GM12801 (cell line): ENCODE measurements around the gene PSMG4.

Experiments
- TF ChIP-seq, protein P1 (sequence below): IDR thresholded peaks from one replicate; pipeline ENCODE4 v1.5.1; 2011; ENCODE audit warnings: control low read depth; ENCODE audit not compliant: insufficient read length; ENCODE audit errors: extremely low read depth

Gene PSMG4

DNA sequence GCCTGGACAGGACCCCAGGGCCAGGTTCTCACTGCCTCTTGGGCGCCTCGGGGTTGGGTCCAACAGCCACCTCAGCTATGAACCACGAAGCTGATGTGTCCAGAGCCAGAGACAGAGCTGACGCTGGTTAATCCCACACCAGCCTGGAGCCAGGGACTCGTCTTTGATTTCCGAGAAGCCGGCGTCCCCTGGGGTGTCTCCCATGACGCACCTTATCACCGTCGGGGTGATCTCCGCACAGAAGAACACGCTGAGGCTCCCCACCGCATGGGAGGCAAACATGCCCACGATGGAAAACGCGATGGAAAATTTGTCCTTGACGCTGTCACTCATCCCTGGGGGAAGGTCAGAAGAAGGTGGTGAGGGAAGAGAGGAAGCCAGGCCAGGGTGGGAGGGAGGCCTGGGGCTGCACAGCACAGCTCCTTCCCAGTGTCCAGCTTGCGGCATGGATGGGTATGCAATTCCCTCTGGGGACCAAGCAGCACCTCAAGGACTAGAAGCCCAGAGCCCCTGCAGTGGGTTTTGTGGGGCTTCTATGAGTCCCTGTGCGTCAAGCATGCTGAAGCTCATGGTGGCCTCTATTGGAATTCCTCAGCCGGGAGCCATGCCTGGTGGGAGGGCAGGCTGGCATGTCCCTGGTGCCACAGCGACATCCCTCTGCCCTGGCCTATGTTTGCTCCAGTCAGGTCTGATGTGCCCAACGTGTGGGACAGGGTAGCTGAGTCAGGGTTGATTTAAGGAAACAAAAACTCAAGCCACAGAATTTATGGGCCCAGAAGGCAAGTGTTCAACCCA is 25.1 kb downstream of the PSMG4 start:
- TF ChIP-seq, protein P1, sequence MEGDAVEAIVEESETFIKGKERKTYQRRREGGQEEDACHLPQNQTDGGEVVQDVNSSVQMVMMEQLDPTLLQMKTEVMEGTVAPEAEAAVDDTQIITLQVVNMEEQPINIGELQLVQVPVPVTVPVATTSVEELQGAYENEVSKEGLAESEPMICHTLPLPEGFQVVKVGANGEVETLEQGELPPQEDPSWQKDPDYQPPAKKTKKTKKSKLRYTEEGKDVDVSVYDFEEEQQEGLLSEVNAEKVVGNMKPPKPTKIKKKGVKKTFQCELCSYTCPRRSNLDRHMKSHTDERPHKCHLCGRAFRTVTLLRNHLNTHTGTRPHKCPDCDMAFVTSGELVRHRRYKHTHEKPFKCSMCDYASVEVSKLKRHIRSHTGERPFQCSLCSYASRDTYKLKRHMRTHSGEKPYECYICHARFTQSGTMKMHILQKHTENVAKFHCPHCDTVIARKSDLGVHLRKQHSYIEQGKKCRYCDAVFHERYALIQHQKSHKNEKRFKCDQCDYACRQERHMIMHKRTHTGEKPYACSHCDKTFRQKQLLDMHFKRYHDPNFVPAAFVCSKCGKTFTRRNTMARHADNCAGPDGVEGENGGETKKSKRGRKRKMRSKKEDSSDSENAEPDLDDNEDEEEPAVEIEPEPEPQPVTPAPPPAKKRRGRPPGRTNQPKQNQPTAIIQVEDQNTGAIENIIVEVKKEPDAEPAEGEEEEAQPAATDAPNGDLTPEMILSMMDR: no peak

DNA sequence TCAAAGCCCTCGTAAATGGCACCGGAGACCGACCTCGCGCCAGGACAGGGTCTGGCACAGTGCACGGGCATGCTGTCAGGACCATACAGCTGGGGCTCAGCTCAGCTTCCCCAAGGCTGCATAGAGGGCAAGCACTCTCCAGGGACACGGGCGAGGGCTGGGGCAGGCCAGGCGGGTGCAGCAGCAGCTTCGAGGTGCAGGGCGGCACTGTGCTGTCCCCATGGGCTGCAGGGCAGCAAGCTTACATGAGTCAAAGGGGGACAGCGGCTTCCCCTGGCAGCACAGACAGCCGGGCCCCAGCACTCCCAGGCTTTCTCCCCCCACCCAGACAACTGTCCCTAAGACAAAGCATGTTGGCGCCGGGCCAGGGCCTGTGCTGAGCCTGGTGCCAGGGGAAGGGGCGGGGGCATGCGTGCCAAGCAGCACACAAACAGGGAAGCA is 25.7 kb downstream of the PSMG4 start:
- TF ChIP-seq, protein P1: no peak

DNA sequence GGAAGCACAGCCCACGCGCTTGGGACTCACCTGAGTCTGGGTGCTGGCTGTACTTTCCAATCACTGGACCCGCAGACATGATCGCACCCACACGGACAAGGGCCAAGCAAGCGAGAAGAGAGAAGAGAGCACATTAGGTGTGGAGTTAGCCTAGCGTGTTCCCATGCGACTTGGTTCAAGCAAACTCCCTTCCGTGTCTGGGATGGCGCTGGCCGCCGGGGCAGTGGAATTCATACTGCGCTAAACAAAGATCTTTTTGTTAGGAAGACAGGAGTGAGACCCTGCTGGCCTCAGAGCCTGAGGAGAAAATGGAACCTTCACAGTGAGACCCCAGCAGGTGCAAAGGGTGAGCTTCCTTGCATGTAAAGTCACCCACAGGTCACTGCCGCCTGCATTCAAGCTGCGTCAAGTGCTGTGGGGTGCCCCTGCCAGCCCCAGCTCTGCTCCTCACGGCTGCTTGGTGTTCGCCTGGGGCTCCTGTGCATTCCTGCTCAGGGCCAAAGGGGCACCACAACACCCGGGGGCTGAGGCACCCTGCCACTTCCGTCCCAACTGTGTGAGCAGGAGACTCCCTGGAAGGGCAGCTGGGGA is 26.4 kb downstream of the PSMG4 start:
- TF ChIP-seq, protein P1: no peak

DNA sequence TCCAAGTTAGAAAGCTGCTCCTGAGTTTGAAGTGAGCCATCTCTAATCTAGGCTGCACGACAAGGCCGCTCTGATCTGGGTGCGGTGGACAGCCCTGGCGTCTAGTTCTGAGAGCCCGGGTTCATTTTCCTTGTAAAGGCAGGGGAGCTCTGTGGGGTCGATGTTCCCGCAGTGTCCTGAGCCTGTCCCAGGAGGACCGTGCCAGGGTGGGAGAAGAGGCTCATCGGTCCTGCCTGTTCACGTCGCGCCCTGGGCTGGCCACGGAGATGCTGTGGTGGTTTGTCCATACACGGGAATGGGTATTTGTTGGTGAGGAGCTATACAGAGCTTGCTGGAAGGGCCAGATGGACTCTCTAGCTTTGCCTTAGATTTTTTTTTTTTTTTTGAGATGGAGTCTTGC is 27.0 kb downstream of the PSMG4 start:
- TF ChIP-seq, protein P1: no peak

DNA sequence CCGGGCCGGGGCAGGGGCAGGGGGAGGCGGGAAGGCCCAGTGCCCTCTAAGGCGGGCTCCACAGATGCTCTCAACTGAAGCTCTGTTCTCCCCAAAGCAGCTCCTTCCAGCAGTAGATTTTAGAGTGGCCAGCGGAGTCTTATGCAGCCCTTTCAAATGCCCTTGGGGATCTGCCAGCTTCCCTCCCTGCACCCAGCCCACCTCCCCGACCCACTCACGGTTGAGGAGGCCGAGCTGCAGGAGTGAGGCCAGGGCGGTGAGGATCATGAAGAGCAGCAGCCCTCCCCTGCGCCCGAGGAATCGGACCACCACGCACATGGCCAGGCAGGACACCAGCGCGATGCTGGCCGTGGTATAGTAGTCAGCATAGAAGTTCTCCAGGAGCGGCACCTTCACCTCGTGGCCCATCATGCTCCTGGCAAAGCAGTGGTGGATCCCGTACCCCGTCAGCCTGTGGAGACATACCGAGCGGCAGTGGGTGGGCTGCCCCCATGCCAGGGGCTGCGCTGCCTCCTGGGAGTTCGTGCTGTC is 28.0 kb downstream of the PSMG4 start:
- TF ChIP-seq, protein P1: no peak

DNA sequence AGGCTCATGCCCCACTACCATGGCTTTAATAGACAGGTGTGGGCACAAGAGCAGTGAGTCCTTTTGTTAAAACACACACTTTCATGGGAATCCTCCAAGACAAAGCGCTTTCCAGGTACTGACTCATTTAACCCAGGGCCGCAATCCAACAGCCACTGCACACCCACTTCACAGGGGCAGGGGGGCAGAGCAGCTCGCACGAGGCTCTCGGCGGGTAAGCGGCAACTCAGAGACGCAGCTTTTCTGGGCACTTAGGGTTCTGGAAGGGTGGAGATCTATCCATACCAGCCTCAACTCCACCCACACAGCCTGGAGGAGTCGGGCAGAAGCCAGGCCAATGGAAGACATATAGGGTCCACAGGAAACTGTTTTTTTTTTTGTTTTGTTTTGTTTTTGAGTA is 28.6 kb downstream of the PSMG4 start:
- TF ChIP-seq, protein P1: no peak

DNA sequence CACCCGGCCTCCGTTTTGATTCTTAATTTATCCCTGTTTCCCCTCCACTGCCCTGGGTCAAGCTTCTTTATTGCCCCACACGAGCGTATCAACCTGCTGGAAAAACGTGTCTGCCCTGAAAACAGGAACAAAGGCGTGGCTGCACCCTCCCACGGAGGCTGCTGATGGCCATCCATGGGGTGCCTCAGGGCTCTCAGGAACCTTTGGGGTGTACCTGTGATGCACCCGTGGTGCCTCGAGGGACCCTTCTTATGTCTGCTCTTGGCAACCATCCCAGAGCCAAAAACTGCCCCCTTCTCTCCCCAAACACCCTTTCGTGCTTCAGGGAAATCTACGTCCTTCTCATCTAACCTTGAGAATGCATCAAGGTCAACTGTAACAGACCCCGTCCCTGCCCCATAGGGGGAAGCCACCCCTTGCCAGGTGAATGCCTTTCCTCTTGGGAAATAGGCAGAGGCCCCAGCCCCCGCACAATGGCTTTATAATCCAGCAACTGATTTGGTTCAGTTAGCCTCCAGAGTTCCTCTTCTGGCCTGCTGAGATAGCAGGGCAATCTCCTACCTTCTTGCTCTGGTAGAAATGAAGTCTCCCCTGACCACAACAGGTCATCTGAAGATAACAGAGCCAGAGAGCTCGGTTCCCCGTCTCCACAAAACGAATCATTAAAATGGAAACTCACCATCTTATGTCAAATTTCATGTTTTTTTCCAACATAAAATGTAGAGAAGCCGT is 29.4 kb downstream of the PSMG4 start:
- TF ChIP-seq, protein P1: no peak
